ENCODE measurements around the gene MLPH. TPM values are rescaled to one million over a fixed set of nuclear protein-coding genes. Genes with fewer than 3 reads are reported as not detected.

The MLPH gene
- polyA plus RNA-seq, 4 donors = 13.2 to 52.0 (median 18.9) TPM

GRCh38 chr2:237451643-237452469 is 35.2 kb upstream of the MLPH start:
- 61 to 73% (median 72%) methylated on average over 20 of the region's 20 CpGs for WGBS, 3 donors
- H3K4me3 ChIP-seq (ENCODE audit: low read depth in 1 of 3, low read length in 3 of 3) = no peak overlapping the region
- DNase-seq (peak in 1 of 2 donors; percentile 34), FAIRE-seq (no peak)
- H3K9me3 ChIP-seq (ENCODE audit: control insufficient read depth in 2 of 2, insufficient read depth in 1 of 2, low read depth in 1 of 2, low read length in 1 of 2) = peaks cover 0 to 4% of the 10 kb centered on the region in 2 donors
- peak overlapping the region in 2 of 3 donors; percentile 11 to 54 for H3K27ac ChIP-seq (ENCODE audit: low read depth in 1 of 3, low read length in 2 of 3)
- peaks cover 0 to 6% (median 0%) of the 10 kb centered on the region in 3 donors for H3K4me1 ChIP-seq (ENCODE audit: control insufficient read depth in 3 of 3, insufficient read depth in 2 of 3, low read depth in 1 of 3, low read length in 2 of 3)
- H3K36me3 ChIP-seq (ENCODE audit: control insufficient read depth in 3 of 3, insufficient read depth in 2 of 3, low read depth in 1 of 3, low read length in 3 of 3) = no peaks in the 10 kb centered on the region
- H3K27me3 ChIP-seq (ENCODE audit: control insufficient read depth in 3 of 3, insufficient read depth in 3 of 3, low read length in 3 of 3) = peaks cover 0 to 7% (median 0%) of the 10 kb centered on the region in 3 donors

- no peaks in the 10 kb centered on the region for H3K36me3 ChIP-seq (ENCODE audit: control insufficient read depth in 3 of 3, insufficient read depth in 2 of 3, low read depth in 1 of 3, low read length in 3 of 3)
- peaks cover 0 to 4% of the 10 kb centered on the region in 2 donors for H3K9me3 ChIP-seq (ENCODE audit: control insufficient read depth in 2 of 2, insufficient read depth in 1 of 2, low read depth in 1 of 2, low read length in 1 of 2)
- peaks cover 0 to 7% (median 0%) of the 10 kb centered on the region in 3 donors for H3K27me3 ChIP-seq (ENCODE audit: control insufficient read depth in 3 of 3, insufficient read depth in 3 of 3, low read length in 3 of 3)
- peaks cover 0 to 10% (median 0%) of the 10 kb centered on the region in 3 donors for H3K4me1 ChIP-seq (ENCODE audit: control insufficient read depth in 3 of 3, insufficient read depth in 2 of 3, low read depth in 1 of 3, low read length in 2 of 3)
- peak overlapping the region in 1 of 3 donors; percentile 54 for H3K27ac ChIP-seq (ENCODE audit: low read depth in 1 of 3, low read length in 2 of 3)
- H3K4me3 ChIP-seq (ENCODE audit: low read depth in 1 of 3, low read length in 3 of 3) = no peak overlapping the region
- no peak for DNase-seq
- no peak for FAIRE-seq
- WGBS, 3 donors = 90 to 97% (median 94%) methylated on average over 3 of the region's 3 CpGs
Measured at GRCh38 chr2:237452861-237453260, 34.2 kb upstream of the MLPH start.

- Histone ChIP-seq H3K4me3 (ENCODE audit: low read depth in 1 of 3, low read length in 3 of 3) (no peak overlapping the region), H3K9me3 (ENCODE audit: control insufficient read depth in 2 of 2, insufficient read depth in 1 of 2, low read depth in 1 of 2, low read length in 1 of 2) (peaks cover 0 to 4% of the 10 kb centered on the region in 2 donors), H3K4me1 (ENCODE audit: control insufficient read depth in 3 of 3, insufficient read depth in 2 of 3, low read depth in 1 of 3, low read length in 2 of 3) (peaks cover 0 to 10% (median 0%) of the 10 kb centered on the region in 3 donors), H3K36me3 (ENCODE audit: control insufficient read depth in 3 of 3, insufficient read depth in 2 of 3, low read depth in 1 of 3, low read length in 3 of 3) (no peaks in the 10 kb centered on the region), H3K27ac (ENCODE audit: low read depth in 1 of 3, low read length in 2 of 3) (no peak overlapping the region), H3K27me3 (ENCODE audit: control insufficient read depth in 3 of 3, insufficient read depth in 3 of 3, low read length in 3 of 3) (peaks cover 0 to 7% (median 0%) of the 10 kb centered on the region in 3 donors)
- 68 to 80% (median 68%) methylated on average over 3 of the region's 3 CpGs for WGBS, 3 donors
- FAIRE-seq = no peak
- DNase-seq = no peak
Measured at GRCh38 chr2:237453671-237454070, 33.4 kb upstream of the MLPH start.

- Histone ChIP-seq H3K4me3 (ENCODE audit: low read depth in 1 of 3, low read length in 3 of 3) (no peak overlapping the region), H3K27ac (ENCODE audit: low read depth in 1 of 3, low read length in 2 of 3) (peak overlapping the region in 1 of 3 donors; percentile 47), H3K9me3 (ENCODE audit: control insufficient read depth in 2 of 2, insufficient read depth in 1 of 2, low read depth in 1 of 2, low read length in 1 of 2) (no peaks in the 10 kb centered on the region), H3K36me3 (ENCODE audit: control insufficient read depth in 3 of 3, insufficient read depth in 2 of 3, low read depth in 1 of 3, low read length in 3 of 3) (no peaks in the 10 kb centered on the region), H3K4me1 (ENCODE audit: control insufficient read depth in 3 of 3, insufficient read depth in 2 of 3, low read depth in 1 of 3, low read length in 2 of 3) (peaks cover 0 to 7% (median 0%) of the 10 kb centered on the region in 3 donors), H3K27me3 (ENCODE audit: control insufficient read depth in 3 of 3, insufficient read depth in 3 of 3, low read length in 3 of 3) (peaks cover 0 to 9% (median 0%) of the 10 kb centered on the region in 3 donors)
- FAIRE-seq = no peak
- WGBS, 3 donors = 70 to 87% (median 72%) methylated on average over 5 of the region's 5 CpGs
- DNase-seq = no peak
Measured at GRCh38 chr2:237455764-237456163, 31.3 kb upstream of the MLPH start.

- 52 to 79% (median 76%) methylated on average over 11 of the region's 11 CpGs for WGBS, 3 donors
- DNase-seq = peak in 1 of 2 donors; percentile 55
- H3K27ac ChIP-seq (ENCODE audit: low read depth in 1 of 3, low read length in 2 of 3) = peak overlapping the region in 1 of 3 donors; percentile 65
Measured at GRCh38 chr2:237456200-237456843, 30.7 kb upstream of the MLPH start.

GRCh38 chr2:237457388-237457941 is 29.6 kb upstream of the MLPH start:
- Histone ChIP-seq H3K4me1 (ENCODE audit: control insufficient read depth in 3 of 3, insufficient read depth in 2 of 3, low read depth in 1 of 3, low read length in 2 of 3) (peaks cover 0 to 7% (median 0%) of the 10 kb centered on the region in 3 donors), H3K36me3 (ENCODE audit: control insufficient read depth in 3 of 3, insufficient read depth in 2 of 3, low read depth in 1 of 3, low read length in 3 of 3) (no peaks in the 10 kb centered on the region), H3K27ac (ENCODE audit: low read depth in 1 of 3, low read length in 2 of 3) (peak overlapping the region in 1 of 3 donors; percentile 65), H3K27me3 (ENCODE audit: control insufficient read depth in 3 of 3, insufficient read depth in 3 of 3, low read length in 3 of 3) (peaks cover 0 to 3% (median 0%) of the 10 kb centered on the region in 3 donors), H3K4me3 (ENCODE audit: low read depth in 1 of 3, low read length in 3 of 3) (no peak overlapping the region), H3K9me3 (ENCODE audit: control insufficient read depth in 2 of 2, insufficient read depth in 1 of 2, low read depth in 1 of 2, low read length in 1 of 2) (no peaks in the 10 kb centered on the region)
- DNase-seq = no peak
- FAIRE-seq = no peak
- WGBS, 3 donors = 86 to 94% (median 90%) methylated on average over 2 of the region's 2 CpGs

More at GRCh38 chr2:237456200-237456843, 30.7 kb upstream of the MLPH start:
- Histone ChIP-seq H3K36me3 (ENCODE audit: control insufficient read depth in 3 of 3, insufficient read depth in 2 of 3, low read depth in 1 of 3, low read length in 3 of 3) (no peaks in the 10 kb centered on the region), H3K9me3 (ENCODE audit: control insufficient read depth in 2 of 2, insufficient read depth in 1 of 2, low read depth in 1 of 2, low read length in 1 of 2) (no peaks in the 10 kb centered on the region), H3K4me3 (ENCODE audit: low read depth in 1 of 3, low read length in 3 of 3) (no peak overlapping the region), H3K4me1 (ENCODE audit: control insufficient read depth in 3 of 3, insufficient read depth in 2 of 3, low read depth in 1 of 3, low read length in 2 of 3) (peaks cover 0 to 7% (median 0%) of the 10 kb centered on the region in 3 donors), H3K27me3 (ENCODE audit: control insufficient read depth in 3 of 3, insufficient read depth in 3 of 3, low read length in 3 of 3) (peaks cover 0 to 8% (median 0%) of the 10 kb centered on the region in 3 donors)
- FAIRE-seq = no peak

GRCh38 chr2:237458519-237458918 is 28.5 kb upstream of the MLPH start:
- Histone ChIP-seq H3K9me3 (ENCODE audit: control insufficient read depth in 2 of 2, insufficient read depth in 1 of 2, low read depth in 1 of 2, low read length in 1 of 2) (no peaks in the 10 kb centered on the region), H3K4me1 (ENCODE audit: control insufficient read depth in 3 of 3, insufficient read depth in 2 of 3, low read depth in 1 of 3, low read length in 2 of 3) (peaks cover 0 to 7% (median 0%) of the 10 kb centered on the region in 3 donors), H3K36me3 (ENCODE audit: control insufficient read depth in 3 of 3, insufficient read depth in 2 of 3, low read depth in 1 of 3, low read length in 3 of 3) (no peaks in the 10 kb centered on the region), H3K27ac (ENCODE audit: low read depth in 1 of 3, low read length in 2 of 3) (no peak overlapping the region), H3K27me3 (ENCODE audit: control insufficient read depth in 3 of 3, insufficient read depth in 3 of 3, low read length in 3 of 3) (peaks cover 0 to 3% (median 0%) of the 10 kb centered on the region in 3 donors), H3K4me3 (ENCODE audit: low read depth in 1 of 3, low read length in 3 of 3) (no peak overlapping the region)
- 52 to 74% (median 67%) methylated on average over 1 of the region's 1 CpG for WGBS, 3 donors
- DNase-seq = no peak
- no peak for FAIRE-seq

- no peak overlapping the region for H3K4me3 ChIP-seq (ENCODE audit: low read depth in 1 of 3, low read length in 3 of 3)
- DNase-seq (no peak), FAIRE-seq (no peak)
- H3K27ac ChIP-seq (ENCODE audit: low read depth in 1 of 3, low read length in 2 of 3) = no peak overlapping the region
- WGBS, 3 donors = 74 to 83% (median 74%) methylated on average over 4 of the region's 4 CpGs
- H3K9me3 ChIP-seq (ENCODE audit: control insufficient read depth in 2 of 2, insufficient read depth in 1 of 2, low read depth in 1 of 2, low read length in 1 of 2) = no peaks in the 10 kb centered on the region
- no peaks in the 10 kb centered on the region for H3K36me3 ChIP-seq (ENCODE audit: control insufficient read depth in 3 of 3, insufficient read depth in 2 of 3, low read depth in 1 of 3, low read length in 3 of 3)
- H3K4me1 ChIP-seq (ENCODE audit: control insufficient read depth in 3 of 3, insufficient read depth in 2 of 3, low read depth in 1 of 3, low read length in 2 of 3) = peaks cover 0 to 7% (median 0%) of the 10 kb centered on the region in 3 donors
- H3K27me3 ChIP-seq (ENCODE audit: control insufficient read depth in 3 of 3, insufficient read depth in 3 of 3, low read length in 3 of 3) = peaks cover 0 to 3% (median 0%) of the 10 kb centered on the region in 3 donors
Measured at GRCh38 chr2:237459226-237459625, 27.8 kb upstream of the MLPH start.

Measured in small intestine (tissue), 7 donors.